Bronchial epithelial cell (primary cell): ENCODE results near the gene SYT15. TPM values are rescaled to one million over a fixed set of nuclear protein-coding genes. Genes with fewer than 3 reads are reported as not detected.
"Not testable (repeated sequence)": the region's sequence is repeated elsewhere in the genome, so short reads cannot be mapped to it uniquely, and the experiment has no call there.

Experiments
- DNase-seq: peaks from one replicate; pipeline ENCODE4 v3.0.0-alpha.2; 2010; ENCODE audit warnings: low read depth
- FAIRE-seq: peaks from 2 replicates; lab custom pipeline; 2011; peaks lifted over from hg19 to GRCh38; lab: Jason Lieb, UNC
- H3K27me3 ChIP-seq: 2 replicates; pipeline ENCODE4 v1.5.1; 2011; ENCODE audit warnings: low read length; ENCODE audit not compliant: control insufficient read depth, insufficient read depth
- H3K36me3 ChIP-seq: 2 replicates; pipeline ENCODE4 v1.5.1; 2011; ENCODE audit warnings: low read length; ENCODE audit not compliant: control insufficient read depth, insufficient read depth
- H3K4me3 ChIP-seq: 2 replicates; pipeline ENCODE4 v1.5.1; 2011; ENCODE audit warnings: mild to moderate bottlenecking, low read depth, low read length, control low read depth
- CTCF ChIP-seq: IDR thresholded peaks from 2 replicates; pipeline ENCODE4 v1.5.1; 2011; ENCODE audit warnings: mild to moderate bottlenecking, moderate library complexity, low read length, control low read depth, inconsistent platforms; ENCODE audit not compliant: insufficient read depth, severe bottlenecking
- total RNA-seq: library from RNA; depleted of rRNA; stranded (reverse); fragments of >200 nt; gene quantifications from 2 replicates; pipeline ENCODE4 v1.2.1, GENCODE V29; 2014

The SYT15 gene
- total RNA-seq, 1 donor from 2014 or later: under 0.01 TPM

GRCh38 chr10:46560952-46561351 is 18.0 kb upstream of the SYT15 start:
- Histone ChIP-seq H3K36me3 (no peaks in the 10 kb centered on the region), H3K27me3 (peaks cover 22% of the 10 kb centered on the region), H3K4me3 (no peak overlapping the region)
- no peak for FAIRE-seq
- TF ChIP-seq CTCF: no peak
- DNase-seq: no peak

- not testable (repeated sequence) for H3K36me3 ChIP-seq, H3K4me3 ChIP-seq, H3K27me3 ChIP-seq
- TF ChIP-seq CTCF: peak; percentile 78
- DNase-seq: peak; percentile 80
- peak; percentile 97 for FAIRE-seq
Measured at GRCh38 chr10:46565591-46566332, 13.2 kb upstream of the SYT15 start.

- not testable (repeated sequence) for H3K27me3 ChIP-seq, H3K4me3 ChIP-seq, FAIRE-seq, DNase-seq, H3K36me3 ChIP-seq
Measured at GRCh38 chr10:46567151-46567550, 11.8 kb upstream of the SYT15 start.

GRCh38 chr10:46570655-46571054 is 8.3 kb upstream of the SYT15 start:
- H3K36me3 ChIP-seq, DNase-seq, FAIRE-seq, H3K27me3 ChIP-seq, H3K4me3 ChIP-seq: not testable (repeated sequence)

GRCh38 chr10:46572765-46573164 is 6.2 kb upstream of the SYT15 start:
- H3K27me3 ChIP-seq, FAIRE-seq: not testable (repeated sequence)

GRCh38 chr10:46573314-46573713 is 5.6 kb upstream of the SYT15 start:
- FAIRE-seq, H3K36me3 ChIP-seq, H3K27me3 ChIP-seq, H3K4me3 ChIP-seq: not testable (repeated sequence)
- DNase-seq: peak; percentile 16

More at GRCh38 chr10:46572765-46573164, 6.2 kb upstream of the SYT15 start:
- H3K4me3 ChIP-seq, DNase-seq, H3K36me3 ChIP-seq: not testable (repeated sequence)

- H3K36me3 ChIP-seq, FAIRE-seq, H3K27me3 ChIP-seq, DNase-seq, H3K4me3 ChIP-seq: not testable (repeated sequence)
Measured at GRCh38 chr10:46573884-46574283, 5.0 kb upstream of the SYT15 start.

- FAIRE-seq, DNase-seq, H3K27me3 ChIP-seq, H3K4me3 ChIP-seq, H3K36me3 ChIP-seq: not testable (repeated sequence)
Measured at GRCh38 chr10:46577624-46578473, 1.1 kb upstream of the SYT15 start.

GRCh38 chr10:46579378-46579777 is 450 bp downstream of the SYT15 start:
- not testable (repeated sequence) for DNase-seq, H3K4me3 ChIP-seq, FAIRE-seq, H3K36me3 ChIP-seq, H3K27me3 ChIP-seq

GRCh38 chr10:46581997-46582396 is 3.1 kb downstream of the SYT15 start:
- H3K27me3 ChIP-seq, FAIRE-seq, H3K4me3 ChIP-seq, DNase-seq, H3K36me3 ChIP-seq: not testable (repeated sequence)

GRCh38 chr10:46582568-46582967 is 3.6 kb downstream of the SYT15 start:
- not testable (repeated sequence) for H3K36me3 ChIP-seq, DNase-seq, H3K4me3 ChIP-seq, H3K27me3 ChIP-seq, FAIRE-seq

GRCh38 chr10:46584196-46584595 is 5.3 kb downstream of the SYT15 start:
- H3K36me3 ChIP-seq, FAIRE-seq, H3K4me3 ChIP-seq, H3K27me3 ChIP-seq, DNase-seq: not testable (repeated sequence)
